Measurements from ENCODE around the gene NDST3.

GRCh38 chr4:117986321-117986720 lies 48.0 kb upstream of the NDST3 start:
- TF ChIP-seq CTCF (optimal IDR thresholded peaks at IDR 0.05 in 1 of 3, IDR thresholded peaks at IDR 0.05 in 1 of 3, conservative IDR thresholded peaks at IDR 0.05 in 1 of 3; ENCODE audit: extremely low read depth in 1 of 3, insufficient read depth in 2 of 3, low read length in 3 of 3), result no peak
- no peak for TF ChIP-seq EZH2 (IDR thresholded peaks at IDR 0.05; ENCODE audit: low read length)
